Putamen (tissue), 1 donor: Measurements from ENCODE around the gene ACKR3.

Source experiments
- DNase-seq: peaks from one replicate; pipeline ENCODE4 v3.0.0-alpha.2; 2016; ENCODE audit warnings: low spot score

The ACKR3 gene

DNA sequence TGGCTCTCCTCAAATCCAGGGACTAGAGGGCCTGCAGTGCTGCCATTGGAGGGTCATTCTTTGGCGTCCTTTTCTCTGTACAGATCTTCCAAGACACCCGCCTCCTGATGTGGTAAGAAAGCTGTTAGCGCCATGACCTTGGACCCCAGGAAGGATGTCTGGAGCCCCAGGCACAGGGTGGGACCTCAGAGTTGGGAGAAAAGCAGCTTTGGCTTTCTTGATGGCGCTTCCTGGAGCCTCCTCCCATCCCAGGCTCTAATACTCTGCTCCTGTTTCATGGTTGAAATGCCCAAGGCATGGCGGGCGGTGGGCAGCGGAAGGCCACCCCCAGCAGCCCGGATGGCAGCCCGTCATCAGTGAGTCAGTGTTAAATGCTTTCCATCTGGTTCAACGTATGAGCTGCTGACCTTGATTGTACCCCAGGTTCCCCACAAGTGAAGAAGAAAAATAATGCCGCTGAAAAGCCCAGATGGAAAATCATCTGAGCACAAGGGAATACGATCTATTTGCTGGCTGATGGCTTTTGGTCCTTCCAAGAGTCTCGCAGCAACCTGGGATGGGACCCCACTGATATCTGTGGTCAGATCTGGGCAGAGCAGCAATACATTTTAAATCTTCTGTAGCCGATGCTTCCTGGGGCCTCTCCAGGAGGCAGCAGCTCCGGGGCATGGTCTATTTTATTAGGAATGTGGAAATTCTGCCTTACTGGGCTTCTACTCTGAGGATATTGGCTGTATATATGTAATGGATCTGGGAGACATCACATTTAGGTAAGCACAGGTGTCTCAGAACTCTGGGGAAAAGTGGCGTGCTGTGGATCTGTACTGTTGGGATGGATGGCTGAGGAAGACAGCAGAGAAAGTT is 15.1 kb downstream of the ACKR3 start:
- DNase-seq: no peak

DNA sequence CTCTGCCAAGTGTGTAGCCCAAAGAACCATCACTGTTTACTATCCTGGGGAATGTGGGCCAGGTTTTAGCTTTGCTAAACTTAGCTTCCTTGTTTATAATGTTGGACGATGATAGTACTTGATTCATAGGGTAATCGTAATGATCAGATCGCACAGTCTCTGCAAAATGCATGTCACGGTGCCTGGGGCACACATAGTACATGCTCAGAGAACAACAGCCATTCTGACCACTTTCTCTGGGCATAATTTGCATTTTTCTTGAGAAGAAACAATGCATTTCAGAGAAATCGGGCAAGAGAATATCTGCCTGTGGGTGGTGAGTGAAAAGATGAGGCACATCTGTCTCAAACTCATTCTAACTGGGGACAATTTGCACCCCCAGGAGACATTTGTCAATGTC is 16.3 kb downstream of the ACKR3 start:
- no peak for DNase-seq

DNA sequence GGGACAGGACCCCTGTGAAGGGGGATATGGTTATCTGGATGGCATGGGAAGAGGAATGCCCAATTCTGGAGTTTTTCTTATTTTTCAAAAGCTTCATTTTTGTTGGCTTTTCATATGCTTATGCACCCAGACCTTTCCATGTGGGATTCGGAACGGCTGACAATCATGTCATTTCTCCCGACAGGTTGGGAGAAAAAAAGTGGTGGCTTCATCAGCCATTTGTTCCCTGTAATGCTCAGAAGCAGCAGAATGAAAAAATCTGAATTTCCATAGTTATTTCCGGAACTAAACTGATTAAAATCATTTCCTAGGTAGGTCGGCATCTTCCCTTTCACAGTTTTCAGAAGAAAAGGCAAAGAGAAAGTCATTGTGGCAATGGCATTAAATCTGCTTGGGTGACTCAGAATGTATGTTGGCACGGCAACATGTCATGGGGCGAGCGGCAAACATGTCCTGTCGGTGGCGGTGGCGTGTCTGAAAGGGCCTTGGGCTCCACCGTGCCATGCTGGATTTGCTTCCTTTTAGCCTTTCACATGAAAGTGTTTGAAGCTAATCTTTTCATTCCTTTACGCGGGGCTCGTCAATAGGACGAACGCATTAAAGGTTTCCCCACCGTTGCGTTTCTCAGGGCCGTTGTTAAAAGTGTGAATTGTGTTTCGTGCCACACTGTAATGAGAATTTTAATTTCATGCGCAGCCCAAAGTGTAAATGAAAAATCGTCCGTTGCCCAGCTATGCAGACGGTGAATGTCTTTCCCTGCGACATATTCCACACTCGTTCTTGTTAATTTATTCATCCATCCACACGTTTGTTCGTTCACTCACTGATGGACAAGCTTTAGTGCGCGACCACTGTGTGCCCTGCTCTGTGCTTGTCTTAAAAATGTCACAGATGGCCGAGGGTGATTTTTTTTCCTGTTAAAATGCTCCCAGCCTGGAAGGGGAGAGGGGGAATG is 18.5 kb downstream of the ACKR3 start:
- DNase-seq: no peak

DNA sequence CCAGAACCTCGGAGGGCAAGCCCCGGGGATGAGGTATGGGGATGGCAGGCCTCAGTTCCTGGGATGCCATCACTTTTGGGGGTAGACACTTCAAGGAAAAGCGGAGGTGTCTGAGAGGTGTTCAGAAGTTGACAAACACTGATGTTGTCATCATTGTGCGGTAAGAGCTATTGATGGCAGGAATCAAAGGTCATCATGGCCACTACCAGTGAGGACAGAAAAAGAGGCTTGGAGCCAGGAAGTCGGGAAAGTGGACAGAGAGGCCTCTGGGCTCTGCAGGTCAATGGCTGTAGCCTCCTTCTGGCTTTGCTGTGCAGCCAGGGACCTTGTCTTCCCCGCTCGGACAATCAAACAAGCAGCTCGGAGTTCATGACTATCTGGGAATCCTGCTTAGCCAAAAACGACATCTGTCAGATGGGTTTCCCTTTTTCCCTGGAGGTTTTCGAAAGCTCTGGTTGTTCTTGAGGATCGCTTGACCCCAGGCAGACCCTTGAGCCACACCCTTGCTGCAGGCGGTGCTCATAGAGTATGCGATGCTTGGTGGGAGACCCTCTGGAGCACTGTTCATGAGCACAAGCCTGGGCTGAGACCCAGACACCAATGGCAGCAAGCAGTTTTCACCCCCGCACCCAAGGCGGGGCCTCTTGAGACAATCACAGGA is 19.4 kb downstream of the ACKR3 start:
- DNase-seq: no peak

DNA sequence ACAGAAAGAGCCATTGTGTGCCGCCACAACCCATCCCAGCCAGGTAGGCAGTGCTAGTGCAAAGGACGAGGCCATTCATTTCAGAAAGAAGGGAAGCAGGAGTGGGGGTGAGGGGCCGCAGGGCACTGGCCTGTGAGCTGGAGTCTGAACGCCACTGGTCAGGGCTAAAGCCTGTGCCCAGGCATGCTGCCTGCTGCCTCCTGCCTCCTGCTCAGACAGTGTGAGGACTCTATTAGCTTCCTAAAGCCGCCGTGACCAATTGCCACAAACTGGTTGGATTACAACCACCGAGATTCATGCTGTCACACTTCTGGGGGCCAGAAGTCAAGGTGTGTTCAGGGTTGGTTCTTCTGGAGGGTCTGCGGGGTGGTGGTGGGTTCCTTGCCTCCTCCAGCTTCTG is 21.2 kb downstream of the ACKR3 start:
- DNase-seq: no peak

DNA sequence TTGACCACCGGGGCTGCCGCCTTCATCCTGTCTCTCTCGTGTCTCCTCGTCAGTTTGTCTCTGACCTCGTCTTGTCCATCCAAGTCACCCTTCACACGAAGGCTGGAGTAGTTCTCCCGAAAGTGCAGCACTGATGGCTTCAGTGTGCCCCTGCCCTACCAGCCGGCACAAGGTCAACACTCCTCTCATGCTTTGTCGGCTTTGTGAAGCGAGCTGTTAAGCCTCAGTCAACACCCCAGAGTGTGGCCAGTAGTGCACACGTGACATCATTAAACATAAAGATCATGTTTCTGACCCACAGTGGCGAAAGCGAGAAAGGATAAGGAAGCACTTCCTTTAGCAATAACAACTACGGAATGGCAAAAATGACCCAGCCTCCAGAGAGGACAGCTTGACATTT is 23.2 kb downstream of the ACKR3 start:
- no peak for DNase-seq

DNA sequence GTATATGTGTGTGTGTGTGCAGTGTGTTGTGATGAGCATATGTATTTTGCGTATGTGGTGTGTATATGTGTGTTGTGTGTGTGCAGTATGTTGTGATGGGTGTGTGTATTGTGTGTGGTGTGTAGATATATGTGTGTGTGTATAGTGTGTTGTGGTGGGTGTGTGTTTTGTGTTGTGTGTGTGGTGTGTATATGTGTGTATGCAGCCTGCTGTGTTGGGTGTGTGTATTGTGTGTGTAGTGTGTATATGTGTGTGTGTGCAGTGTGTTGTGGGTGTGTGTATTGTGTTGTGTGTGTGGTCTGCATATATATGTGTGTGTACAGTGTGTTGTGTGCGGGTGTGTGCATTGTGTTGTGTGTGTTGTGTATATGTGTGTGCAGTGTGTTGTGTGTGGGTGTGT is 23.9 kb downstream of the ACKR3 start:
- no peak for DNase-seq

DNA sequence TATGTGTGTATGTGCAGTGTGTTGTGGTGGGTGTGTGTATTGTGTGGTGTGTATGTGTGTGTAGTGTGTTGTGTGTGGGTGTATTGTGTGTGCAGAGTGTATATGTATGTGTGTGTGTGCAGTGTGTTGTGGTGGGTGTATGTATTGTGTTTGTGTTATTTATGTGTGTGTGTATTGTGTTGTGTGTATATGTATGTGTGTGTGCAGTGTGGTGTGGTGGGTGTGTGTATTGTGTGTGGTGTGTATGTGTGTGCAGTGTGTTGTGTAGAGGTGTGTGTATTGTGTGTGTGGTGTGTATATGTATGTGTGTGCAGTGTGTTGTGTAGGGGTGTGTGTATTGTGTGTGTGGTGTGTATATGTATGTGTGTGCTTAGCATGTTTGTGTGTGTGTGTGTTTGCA is 24.3 kb downstream of the ACKR3 start:
- DNase-seq: no peak

DNA sequence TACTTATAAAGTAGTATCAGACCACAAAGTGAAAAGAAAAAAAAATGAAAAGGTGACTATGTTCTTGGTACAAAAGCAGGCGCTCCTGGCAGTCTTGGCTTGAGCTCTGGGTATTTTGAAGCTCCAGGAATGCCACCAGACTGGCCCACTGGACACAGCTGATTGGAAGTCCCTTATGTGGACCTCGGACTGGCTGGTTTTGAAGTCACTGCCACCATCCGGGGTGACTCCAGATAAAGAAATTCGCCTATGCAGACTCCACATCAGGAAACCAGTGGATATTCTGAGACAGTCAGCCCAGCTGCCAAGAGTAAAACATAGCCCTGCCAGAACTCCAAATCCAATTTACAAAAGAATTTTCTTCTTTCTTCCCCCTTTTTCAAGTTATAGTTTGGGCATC is 28.0 kb downstream of the ACKR3 start:
- DNase-seq: no peak

DNA sequence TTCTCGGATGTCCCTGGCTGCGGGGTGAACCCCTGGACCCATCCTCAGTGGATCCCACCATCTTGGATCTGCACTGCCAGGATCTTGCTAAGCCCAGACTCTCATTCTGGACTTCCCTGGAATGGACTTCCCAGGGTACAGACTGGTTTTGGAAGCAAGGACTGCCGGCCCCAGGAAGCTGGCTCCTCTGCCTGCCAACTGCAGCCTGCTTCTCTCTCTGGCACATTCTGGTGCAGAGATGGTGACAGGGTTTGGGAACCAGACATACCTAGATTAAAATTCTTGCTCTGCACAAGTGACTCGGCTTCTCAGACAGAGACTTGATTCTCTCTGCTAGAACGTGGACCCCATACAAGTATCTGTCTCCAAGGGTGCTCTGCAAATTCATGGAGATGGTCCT is 29.4 kb downstream of the ACKR3 start:
- DNase-seq: no peak

DNA sequence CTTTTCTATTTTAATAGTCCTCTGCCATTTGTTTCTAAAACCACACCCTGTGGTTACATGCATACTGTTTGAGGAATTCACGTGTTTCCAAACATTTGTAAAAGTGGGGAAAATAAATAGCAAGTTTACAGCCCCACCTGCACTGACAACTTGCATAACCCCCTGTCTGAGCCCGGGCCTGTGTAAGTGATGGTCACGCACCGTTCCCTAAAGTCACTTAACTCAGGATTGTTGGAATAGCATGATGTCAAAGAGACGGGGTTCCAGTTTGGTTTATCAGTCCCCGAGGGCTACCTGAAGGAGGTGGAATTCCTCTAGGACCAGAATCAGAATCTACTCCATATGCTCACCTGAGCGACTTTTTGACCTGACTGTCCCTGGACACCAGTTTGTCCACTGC is 30.5 kb downstream of the ACKR3 start:
- DNase-seq: no peak

DNA sequence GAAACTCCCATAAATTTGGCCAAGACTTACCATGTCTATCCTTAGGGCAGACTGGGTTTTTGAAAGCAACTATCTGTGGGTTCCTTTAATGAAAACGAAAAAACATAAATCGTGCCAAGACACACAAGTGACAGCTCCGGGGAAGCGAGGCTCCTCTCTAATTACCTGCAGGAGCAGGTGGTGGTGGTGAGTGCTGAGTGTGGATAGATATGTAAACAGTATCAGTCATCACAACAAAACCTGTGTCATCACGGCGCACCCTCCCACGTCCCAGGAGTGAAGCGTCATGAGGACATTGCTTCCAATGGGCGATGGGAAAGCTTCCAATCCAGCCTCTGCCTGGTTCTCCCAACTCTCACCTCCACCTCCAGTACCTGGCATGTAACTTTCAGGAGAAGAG is 31.3 kb downstream of the ACKR3 start:
- DNase-seq: no peak

DNA sequence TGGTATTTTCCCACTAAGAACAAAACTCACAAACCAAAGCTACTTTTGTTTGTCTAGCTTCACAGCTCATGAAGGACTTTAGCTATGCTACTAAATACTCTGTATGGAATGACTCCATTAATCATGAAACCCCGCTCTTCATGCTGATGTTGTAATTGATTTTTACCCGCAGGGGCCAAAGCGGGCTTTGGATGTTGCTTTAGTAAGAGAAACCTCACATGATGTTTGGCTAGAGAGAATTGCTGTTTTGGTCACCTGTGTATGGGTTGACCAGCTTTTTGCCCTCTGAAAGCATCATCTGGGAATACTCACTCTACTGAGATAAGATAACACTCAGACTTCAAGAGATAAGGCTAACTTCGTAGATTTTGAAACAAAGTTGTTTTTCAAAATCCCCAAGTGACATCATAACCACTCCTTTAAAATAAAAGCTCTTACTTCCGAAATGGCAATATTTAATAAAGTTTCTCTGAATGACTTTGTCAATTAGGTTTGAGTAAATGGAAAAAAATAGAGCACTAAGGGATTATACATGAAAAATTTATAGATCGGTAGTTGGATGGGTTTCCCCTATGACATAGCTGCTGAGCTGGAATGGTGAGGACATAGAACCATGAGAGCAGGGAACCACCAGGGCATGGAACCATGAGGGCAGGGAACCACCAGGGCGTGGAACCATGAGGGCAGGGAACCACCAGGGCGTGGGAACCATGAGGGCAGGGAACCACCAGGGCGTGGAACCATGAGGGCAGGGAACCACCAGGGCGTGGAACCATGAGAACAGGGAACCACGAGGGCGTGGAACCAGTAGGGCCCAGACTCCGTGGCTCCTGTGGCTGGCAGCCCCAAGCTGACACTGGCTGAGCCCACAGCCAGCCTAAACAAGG is 31.9 kb downstream of the ACKR3 start:
- DNase-seq: no peak

DNA sequence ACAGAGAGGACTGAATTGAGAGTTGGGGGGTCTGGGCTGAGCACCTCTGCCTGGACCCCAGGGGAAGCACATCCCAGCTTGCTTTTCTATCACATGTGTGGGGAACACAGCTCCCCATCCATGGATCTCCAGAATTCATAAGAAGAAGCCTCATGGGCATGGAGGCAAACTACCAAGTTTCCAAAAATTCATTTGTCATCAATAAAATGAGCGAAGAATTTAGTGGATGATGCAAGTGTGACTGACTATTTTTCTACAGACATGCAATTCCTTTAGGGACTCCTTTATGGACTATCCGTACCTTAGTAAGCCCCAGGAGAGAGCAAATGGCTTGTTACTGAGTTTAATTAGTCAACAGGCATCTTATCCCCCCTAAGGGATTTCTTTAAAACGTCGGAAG is 33.1 kb downstream of the ACKR3 start:
- no peak for DNase-seq

DNA sequence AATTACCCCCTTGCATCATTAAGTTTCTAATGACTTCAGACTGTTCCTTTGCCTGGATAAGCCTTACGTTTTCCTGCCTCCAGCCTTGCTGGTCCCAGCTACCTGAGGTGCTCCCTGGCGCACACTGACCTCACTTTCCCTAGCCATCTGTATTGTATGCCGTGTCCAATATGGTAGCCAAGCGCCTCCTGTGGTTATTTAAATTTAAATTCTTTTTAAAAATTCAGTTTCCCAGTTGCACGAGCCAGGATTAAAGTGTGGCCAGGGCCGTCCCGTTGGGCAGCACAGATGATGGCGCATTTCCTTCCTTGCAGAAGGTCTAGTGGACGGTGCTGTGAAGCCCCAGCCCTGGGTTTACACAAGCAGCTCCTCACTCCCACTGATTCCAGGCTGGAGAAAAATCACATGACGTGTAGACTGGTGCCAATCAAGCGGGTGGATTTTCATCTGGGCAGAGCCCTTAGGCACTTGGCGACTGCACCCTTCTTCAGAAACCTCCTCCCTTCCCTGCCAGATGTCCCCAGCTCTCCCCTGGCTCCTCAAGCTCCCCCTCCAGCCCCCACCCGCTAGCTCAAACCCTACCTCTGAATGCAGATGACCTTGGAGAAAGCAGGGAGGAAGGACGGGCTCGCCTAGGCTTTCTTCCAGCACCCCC is 33.9 kb downstream of the ACKR3 start:
- DNase-seq: no peak

DNA sequence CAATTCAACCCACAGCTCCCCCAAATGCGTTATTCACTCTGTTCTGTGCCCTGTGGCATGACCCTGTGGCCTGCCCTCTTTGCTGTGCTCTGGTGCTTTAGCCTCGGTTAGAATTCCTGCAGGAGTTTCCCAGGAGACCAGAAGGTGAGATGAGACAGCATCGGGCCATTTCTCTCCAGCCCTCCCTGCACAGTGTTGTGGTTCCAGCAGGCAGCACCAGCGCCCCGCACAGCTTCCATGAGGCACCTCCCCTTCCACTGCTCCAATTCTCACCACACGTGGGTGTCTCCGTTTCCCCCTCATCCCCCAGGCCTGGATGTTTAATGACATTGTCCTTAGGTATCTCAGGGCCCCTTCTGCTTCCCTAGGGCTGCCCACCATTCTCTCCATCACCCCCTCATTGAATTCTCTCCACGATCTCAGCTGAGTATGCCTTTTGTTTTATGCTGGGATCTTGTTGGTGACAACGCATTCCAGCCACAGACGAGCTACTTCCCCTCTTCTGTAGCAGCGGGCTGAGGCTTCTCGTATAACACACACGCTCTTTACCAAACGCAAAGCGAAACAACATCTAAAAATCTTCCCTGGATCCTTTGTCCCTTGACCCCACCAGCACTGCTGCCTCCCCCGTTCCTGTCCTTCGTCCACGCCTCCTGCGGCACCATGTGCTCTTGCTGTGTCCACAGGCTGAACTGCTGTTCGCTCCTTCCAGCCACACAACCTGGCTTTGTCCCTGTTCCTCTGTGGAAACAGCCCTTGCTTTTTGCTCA is 35.1 kb downstream of the ACKR3 start:
- DNase-seq: no peak

DNA sequence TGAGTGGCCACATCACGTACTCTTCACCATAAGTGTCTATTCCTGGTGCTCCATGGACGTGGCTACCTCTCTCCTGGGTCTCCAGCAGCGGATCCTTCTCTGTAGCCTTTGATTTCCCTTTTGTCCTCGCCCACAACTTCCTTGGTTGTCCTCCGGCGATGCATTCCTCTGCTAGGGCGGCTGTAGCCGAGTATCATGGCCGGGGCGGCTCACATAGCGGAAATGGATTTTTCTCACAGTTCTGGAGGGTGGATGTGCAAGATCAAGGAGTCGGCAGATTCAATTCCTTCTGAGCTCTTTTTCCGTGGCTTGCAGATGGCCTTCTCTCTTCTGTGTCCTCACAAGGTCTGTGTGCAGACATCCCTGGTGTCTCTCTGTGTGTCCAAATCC is 35.7 kb downstream of the ACKR3 start:
- no peak for DNase-seq

DNA sequence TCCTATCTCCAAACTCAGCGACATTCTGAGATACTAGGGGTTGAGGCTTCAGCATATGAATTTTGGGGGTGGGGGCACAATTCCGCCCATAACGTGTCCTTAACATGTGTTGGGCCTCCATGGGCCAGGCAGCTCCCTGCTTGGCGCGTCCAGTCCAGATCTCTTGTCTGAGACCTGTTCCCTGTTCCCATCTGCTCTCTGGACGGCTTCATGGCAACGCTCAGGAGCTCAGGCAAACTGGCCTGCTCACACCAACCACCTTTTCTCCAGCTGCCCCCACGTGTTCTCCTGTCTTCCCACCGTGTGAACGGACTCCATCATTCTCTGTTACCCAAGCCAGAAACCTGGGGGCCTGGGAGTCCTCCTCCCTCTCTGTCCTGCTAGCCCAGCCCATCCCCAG is 36.4 kb downstream of the ACKR3 start:
- DNase-seq: no peak

DNA sequence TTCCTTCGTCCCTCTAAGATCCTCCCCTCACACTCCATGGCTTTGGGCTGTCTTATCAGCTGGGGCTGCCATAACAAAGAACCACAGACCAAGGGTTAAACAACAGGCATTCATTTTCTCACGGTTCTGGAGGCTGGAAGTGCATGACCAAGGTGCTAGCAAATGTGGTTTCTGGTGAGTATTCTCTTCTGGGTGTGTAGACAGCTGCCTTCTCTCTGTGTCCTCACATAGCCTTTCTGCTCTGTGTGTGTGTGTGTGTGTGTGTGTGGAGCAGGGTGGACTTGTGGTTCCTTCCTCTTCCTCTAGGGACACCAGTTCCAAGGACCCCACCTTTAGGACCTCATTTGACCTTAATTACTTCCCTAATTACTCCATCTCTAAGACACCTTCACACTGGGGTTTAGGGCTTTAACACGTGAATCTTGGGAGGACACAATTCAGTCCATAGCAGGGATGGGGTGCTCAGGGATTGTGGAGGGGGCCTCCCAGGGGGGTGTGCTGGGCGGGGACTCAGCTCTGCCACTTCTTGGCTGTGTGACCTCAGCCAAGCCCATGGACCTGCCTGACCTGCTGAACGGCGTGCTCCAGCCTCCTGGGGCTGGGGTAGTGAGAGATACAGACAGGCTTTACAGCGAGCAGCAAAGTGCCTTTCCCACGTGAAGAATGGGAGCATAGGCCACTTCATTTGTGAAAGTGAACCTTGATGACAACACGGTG is 38.0 kb downstream of the ACKR3 start:
- DNase-seq: no peak

DNA sequence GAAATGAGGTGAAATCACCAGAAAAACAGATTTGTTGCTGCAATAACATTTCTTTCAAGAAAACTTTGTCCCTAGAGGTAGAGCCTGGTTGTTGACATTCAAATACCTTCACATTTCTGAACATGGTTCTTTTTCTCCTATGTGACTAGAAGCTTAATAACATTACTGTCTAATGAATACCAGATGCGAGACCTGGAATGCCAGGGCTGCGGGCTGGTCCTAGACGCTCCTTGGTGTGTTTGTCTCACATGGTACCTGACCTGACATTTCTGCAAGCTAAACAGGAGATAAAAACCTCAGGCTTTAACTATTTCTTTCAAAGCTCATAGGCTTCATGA is 38.5 kb downstream of the ACKR3 start:
- no peak for DNase-seq
